Activated naive CD8-positive, alpha-beta T cell treated with anti-CD3 and anti-CD28 coated beads, Interleukin-2, amount 50 U/mL, for 16 hours (primary cell): ENCODE results near the gene MEI1.
"Not testable (repeated sequence)": the region's sequence is repeated elsewhere in the genome, so short reads cannot be mapped to it uniquely, and the experiment has no call there.

Experiments
- DNase-seq: peaks from one replicate; pipeline ENCODE4 v3.0.0-alpha.2; 2020; ENCODE audit warnings: low read depth, low spot score

The MEI1 gene

GRCh38 chr22:41683052-41683451 lies 16.3 kb upstream of the MEI1 start:
- DNase-seq: no peak

GRCh38 chr22:41683616-41684015 lies 15.7 kb upstream of the MEI1 start:
- DNase-seq: no peak

- no peak for DNase-seq
These were observed 15.1 kb upstream of the MEI1 start for GRCh38 chr22:41684194-41684593.

- not testable (repeated sequence) for DNase-seq
These were observed 12.4 kb upstream of the MEI1 start for GRCh38 chr22:41686890-41687289.

GRCh38 chr22:41687901-41688364 lies 11.4 kb upstream of the MEI1 start:
- no peak for DNase-seq

- DNase-seq: peak; percentile 85
These were observed 10.7 kb upstream of the MEI1 start, which contains the start of gene SNU13 for GRCh38 chr22:41688365-41689211. Gene SNU13, minus strand, starts transcription at chr22:41688867. Its CDS starts 71 bp downstream, at chr22:41688796.

- DNase-seq: no peak
These were observed 8.8 kb upstream of the MEI1 start for GRCh38 chr22:41690476-41690875.

GRCh38 chr22:41695211-41695610 lies 4.1 kb upstream of the MEI1 start:
- no peak for DNase-seq

- no peak for DNase-seq
These were observed 2.6 kb upstream of the MEI1 start for GRCh38 chr22:41696703-41697102.

GRCh38 chr22:41697126-41697775 lies 2.1 kb upstream of the MEI1 start:
- DNase-seq: peak; percentile 87

GRCh38 chr22:41700108-41700364 lies 733 bp downstream of the MEI1 start:
- DNase-seq: no peak

- no peak for DNase-seq
These were observed 3.5 kb downstream of the MEI1 start for GRCh38 chr22:41702763-41703162.

- no peak for DNase-seq
These were observed 10.0 kb downstream of the MEI1 start for GRCh38 chr22:41709341-41709740.

GRCh38 chr22:41713004-41713403 lies 13.7 kb downstream of the MEI1 start:
- DNase-seq: no peak

GRCh38 chr22:41722496-41722895 lies 23.2 kb downstream of the MEI1 start:
- DNase-seq: no peak

- no peak for DNase-seq
These were observed 26.3 kb downstream of the MEI1 start for GRCh38 chr22:41725510-41726110.

- no peak for DNase-seq
These were observed 32.3 kb downstream of the MEI1 start for GRCh38 chr22:41731609-41732008.

- no peak for DNase-seq
These were observed 32.9 kb downstream of the MEI1 start for GRCh38 chr22:41732096-41732772.

GRCh38 chr22:41733241-41733640 lies 33.9 kb downstream of the MEI1 start:
- DNase-seq: not testable (repeated sequence)

- no peak for DNase-seq
These were observed 40.3 kb downstream of the MEI1 start for GRCh38 chr22:41739576-41739975.

- DNase-seq: no peak
These were observed 43.6 kb downstream of the MEI1 start for GRCh38 chr22:41742918-41743317.

- DNase-seq: no peak
These were observed 46.7 kb downstream of the MEI1 start for GRCh38 chr22:41745968-41746367.
